GM12878 (cell line): ENCODE results near the gene CACTIN. TPM values are rescaled to one million over a fixed set of nuclear protein-coding genes. Genes with fewer than 3 reads are reported as not detected.

Experiments
- ATAC-seq: fragments of 200-7000 bp; cut with Tn5 transposase; 3 replicates; pipeline ENCODE4 v1.9.1; 2020; ENCODE audit warnings: mild to moderate bottlenecking, moderate library complexity
- BruUV-seq: library from RNA; stranded (reverse); fragments of 400-500 nt; replicated peaks from 2 replicates; lab custom pipeline; 2021; lab: Mats Ljungman, UMichigan
- CTCF ChIA-PET: fragments of 300-600 bp; sonication (Branson Sonifier 250); formaldehyde crosslinking; extraction: SDS; loops from one replicate; lab custom pipeline; 2021; ENCODE audit warnings: inconsistent platforms; lab: Yijun Ruan, JAX
- POLR2A ChIA-PET: fragments of 350-600 bp; formaldehyde crosslinking; extraction: SDS; loops from one replicate; lab custom pipeline; 2021; ENCODE audit warnings: inconsistent platforms; lab: Charles Lee
- RAD21 ChIA-PET: fragments of 300-600 bp; sonication (Branson Sonifier 250); formaldehyde crosslinking; loops from one replicate; lab custom pipeline; 2023; ENCODE audit warnings: antibody characterized with exemption; ENCODE audit not compliant: unreplicated experiment; lab: Charles Lee
- SMC1A ChIA-PET: fragments of 300-600 bp; sonication (Branson Sonifier 250); formaldehyde crosslinking; loops from one replicate; lab custom pipeline; 2023; ENCODE audit not compliant: unreplicated experiment, uncharacterized antibody; lab: Charles Lee
- DNase-seq: peaks from one replicate; pipeline ENCODE4 v3.0.0-alpha.2; 2011; ENCODE audit warnings: low read depth, low spot score
- FAIRE-seq: peaks from 3 replicates; lab custom pipeline; 2011; peaks lifted over from hg19 to GRCh38; lab: Jason Lieb, UNC
- H2AFZ ChIP-seq: 2 replicates; pipeline ENCODE4 v1.6.0; 2011; ENCODE audit warnings: low read depth, low read length, control low read depth; ENCODE audit not compliant: control insufficient read depth
- H3K27ac ChIP-seq: 2 replicates; pipeline ENCODE4 v1.5.1; 2011; ENCODE audit warnings: control low read depth; ENCODE audit not compliant: control insufficient read depth, insufficient read depth
- H3K27me3 ChIP-seq, 2 experiments: replicated peaks in 1 of 2; 2 replicates each; pipeline versions ENCODE4 v1.6.0 to v1.6.1; 2011; ENCODE audit warnings: low read length in 1 of 2; ENCODE audit not compliant: control insufficient read depth in 2 of 2, insufficient read depth in 2 of 2
- H3K36me3 ChIP-seq, 2 experiments: 2 replicates each; pipeline ENCODE4 v1.5.1; 2011; ENCODE audit warnings: low read length in 1 of 2; ENCODE audit not compliant: control insufficient read depth in 2 of 2, insufficient read depth in 2 of 2
- H3K4me1 ChIP-seq: 2 replicates; pipeline ENCODE4 v1.6.1; 2011; ENCODE audit warnings: mild to moderate bottlenecking, low read length, moderate library complexity, mixed read lengths; ENCODE audit not compliant: control insufficient read depth, insufficient read depth
- H3K4me2 ChIP-seq: 2 replicates; pipeline ENCODE4 v1.6.0; 2011; ENCODE audit warnings: control low read depth; ENCODE audit not compliant: control insufficient read depth, insufficient read depth
- H3K4me3 ChIP-seq: fragments of 200-600 bp; sonication (generic); 2 replicates; pipeline ENCODE4 v1.5.1; 2016
- H3K79me2 ChIP-seq: 2 replicates; pipeline ENCODE4 v1.6.0; 2011; ENCODE audit warnings: low read length; ENCODE audit not compliant: control insufficient read depth, insufficient read depth
- H3K9ac ChIP-seq: 2 replicates; pipeline ENCODE4 v1.8.0; 2011; ENCODE audit warnings: low read length, control low read depth, mixed read lengths; ENCODE audit not compliant: control insufficient read depth, insufficient read depth
- H3K9me3 ChIP-seq: replicated peaks from 3 replicates; pipeline ENCODE4 v1.5.1; 2011; ENCODE audit warnings: mild to moderate bottlenecking, low read length; ENCODE audit not compliant: control insufficient read depth, insufficient read depth
- H4K20me1 ChIP-seq: 2 replicates; pipeline ENCODE4 v1.6.0; 2011; ENCODE audit not compliant: control insufficient read depth, insufficient read depth
- CHD2 ChIP-seq: IDR thresholded peaks from 2 replicates; pipeline ENCODE4 v1.6.1; 2011; ENCODE audit warnings: low read depth, low read length, improper control_type of control experiment, borderline replicate concordance
- EED ChIP-seq: sonication (generic); IDR thresholded peaks from 2 replicates; pipeline ENCODE4 v1.6.1; 2016; ENCODE audit warnings: antibody characterized with exemption, low read depth
- KAT2A ChIP-seq: conservative IDR thresholded peaks from 2 replicates; pipeline ENCODE4 v1.6.1; 2011; ENCODE audit warnings: low read depth, low read length; ENCODE audit not compliant: control insufficient read depth
- NFIC ChIP-seq: IDR thresholded peaks from 2 replicates; pipeline ENCODE4 v1.6.1; 2012; ENCODE audit warnings: low read depth, mild to moderate bottlenecking, inconsistent platforms, low read length, moderate library complexity
- PAX5 ChIP-seq: IDR thresholded peaks from 2 replicates; pipeline ENCODE4 v1.6.1; 2011; ENCODE audit warnings: low read depth, low read length, borderline replicate concordance
- PML ChIP-seq: IDR thresholded peaks from 2 replicates; pipeline ENCODE4 v1.6.1; 2012; ENCODE audit warnings: low read length, inconsistent platforms
- RAD51 ChIP-seq: fragments of 450-650 bp; IDR thresholded peaks from 2 replicates; pipeline ENCODE4 v1.6.1; 2016; ENCODE audit warnings: moderate library complexity, mild to moderate bottlenecking, inconsistent platforms
- SMARCA5 ChIP-seq: fragments of 450-650 bp; IDR thresholded peaks from 2 replicates; pipeline ENCODE4 v1.6.1; 2017; ENCODE audit warnings: mild to moderate bottlenecking
- SUPT20H ChIP-seq: IDR thresholded peaks from 2 replicates; pipeline ENCODE4 v1.6.1; 2011; ENCODE audit warnings: low read depth, mild to moderate bottlenecking, low read length, moderate library complexity, borderline replicate concordance; ENCODE audit not compliant: control insufficient read depth
- WGBS: methylation state at CpG from one replicate; pipeline ENCODE4 v1.1.6; 2016; ENCODE audit warnings: low lambda C conversion rate; ENCODE audit not compliant: insufficient replicate concordance, insufficient coverage; ENCODE audit errors: missing lambda C conversion rate; 5-methylcytosine and 5-hydroxymethylcytosine counted together
- in situ Hi-C: fragments of 300-500 bp; cut with MboI; formaldehyde crosslinking; loops from 9 replicates; pipeline ENCODE4 v1.14.3; 2018; ENCODE audit warnings: mixed read lengths
- intact Hi-C: fragments of 100-400 bp; cut with micrococcal nuclease; formaldehyde crosslinking; loops from one replicate; pipeline ENCODE4 v1.14.2; 2022; ENCODE audit not compliant: unreplicated experiment
- polyA plus RNA-seq, 11 experiments: library from polyadenylated mRNA; depleted of rRNA in 4 of 11; unstranded in 6 of 11; stranded (reverse) in 5 of 11; fragments of >200 nt; fragmentation: Nextera tagmentation in 4 of 11; fragmentation: Illumina TruSeq in 1 of 11; extraction: Ambion mirVana in 4 of 11; extraction: Trizol in 1 of 11; gene quantifications; 1 replicate in 1 of 11; 2 replicates in 10 of 11; pipeline versions ENCODE4 v1.2.1 to v1.2.3, GENCODE V29; 2011 to 2016; ENCODE audit warnings: inconsistent platforms in 2 of 11, missing spikeins in 2 of 11, low read depth in 1 of 11
- total RNA-seq, 4 experiments: library from RNA; depleted of rRNA in 3 of 4; stranded (reverse); fragments of >200 nt in 3 of 4; fragmentation: Illumina TruSeq in 1 of 4; extraction: Trizol in 1 of 4; gene quantifications; 2 replicates each; pipeline versions ENCODE4 v1.2.1 to v1.2.3, GENCODE V29; 2013 to 2021
- TF ChIP-seq, protein P1 (sequence below): fragments of 450-650 bp; IDR thresholded peaks from 2 replicates; pipeline ENCODE4 v1.6.1; 2016; ENCODE audit warnings: mild to moderate bottlenecking, moderate library complexity, borderline replicate concordance
- TF ChIP-seq, protein P2 (sequence below): IDR thresholded peaks from 2 replicates; pipeline ENCODE4 v1.6.1; 2012; ENCODE audit warnings: improper control_type of control experiment, low read depth, low read length; ENCODE audit not compliant: insufficient replicate concordance
- TF ChIP-seq, protein P3 (sequence below): IDR thresholded peaks from 2 replicates; pipeline ENCODE4 v1.6.1; 2011; ENCODE audit warnings: borderline replicate concordance, low read depth, mild to moderate bottlenecking, moderate library complexity, low read length; ENCODE audit not compliant: insufficient read depth, poor library complexity, severe bottlenecking
- TF ChIP-seq, protein P4 (sequence below): IDR thresholded peaks from 2 replicates; pipeline ENCODE4 v1.6.1; 2011; ENCODE audit warnings: low read depth, mild to moderate bottlenecking, low read length, moderate library complexity, borderline replicate concordance; ENCODE audit errors: extremely low read depth

CACTIN gene
- total and polyA plus RNA-seq, 10 of the 15 experiments (the other 5 are each of a cell fraction or from before 2014, with no cell fraction given), result 0.40 to 31.4 (median 12.5) TPM

DNA sequence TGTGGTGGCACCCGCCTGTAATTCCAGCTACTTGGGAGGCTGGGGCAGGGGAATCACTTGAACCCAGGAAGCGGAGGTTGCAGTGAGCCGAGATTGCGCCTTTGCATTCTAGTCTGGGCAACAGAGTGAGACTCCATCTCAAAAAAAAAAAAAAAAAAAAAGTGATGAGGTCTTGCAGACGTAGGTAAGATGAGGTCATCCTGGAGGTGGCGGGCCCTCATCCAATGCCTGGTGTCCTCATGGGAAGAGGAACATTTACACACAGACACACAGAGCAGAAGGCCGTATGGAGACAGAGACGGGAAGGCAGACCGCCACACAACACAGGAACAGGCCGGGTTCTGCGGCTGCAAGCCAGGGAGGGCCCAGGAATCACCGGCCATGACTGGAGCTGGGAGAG, 4.4 kb downstream of the CACTIN start:
- DNase-seq (no peak), ATAC-seq (no peak), FAIRE-seq (no peak)
- Histone ChIP-seq H3K4me1 (peaks cover 5% of the 10 kb centered on the region), H2AFZ (no peak overlapping the region), H3K27me3 (no peaks in the 10 kb centered on the region), H3K36me3 (peaks cover 0 to 11% of the 10 kb centered on the region in 2 experiments; a peak in 3 of 4 replicates), H3K9ac (no peak overlapping the region), H4K20me1 (no peaks in the 10 kb centered on the region), H3K79me2 (peaks cover 21% of the 10 kb centered on the region), H3K9me3 (no peaks in the 10 kb centered on the region), H3K27ac (no peak overlapping the region), H3K4me2 (no peak overlapping the region), H3K4me3 (no peak overlapping the region)
- ChIA-PET SMC1A (no interaction called here), CTCF (interaction anchor here (1.2 kb wide), 1 partner anchor 30 kb away, joined by 3 read pairs; no protein-coding TSS in a partner anchor), RAD21 (no interaction called here), POLR2A (no interaction called here)
- intact Hi-C loops (no loop called here), in situ Hi-C loops (no loop called here)
- WGBS, result 72% methylated on average over 12 of the region's 12 CpGs
- no TSS peak for BruUV-seq
- TF ChIP-seq, protein P1, sequence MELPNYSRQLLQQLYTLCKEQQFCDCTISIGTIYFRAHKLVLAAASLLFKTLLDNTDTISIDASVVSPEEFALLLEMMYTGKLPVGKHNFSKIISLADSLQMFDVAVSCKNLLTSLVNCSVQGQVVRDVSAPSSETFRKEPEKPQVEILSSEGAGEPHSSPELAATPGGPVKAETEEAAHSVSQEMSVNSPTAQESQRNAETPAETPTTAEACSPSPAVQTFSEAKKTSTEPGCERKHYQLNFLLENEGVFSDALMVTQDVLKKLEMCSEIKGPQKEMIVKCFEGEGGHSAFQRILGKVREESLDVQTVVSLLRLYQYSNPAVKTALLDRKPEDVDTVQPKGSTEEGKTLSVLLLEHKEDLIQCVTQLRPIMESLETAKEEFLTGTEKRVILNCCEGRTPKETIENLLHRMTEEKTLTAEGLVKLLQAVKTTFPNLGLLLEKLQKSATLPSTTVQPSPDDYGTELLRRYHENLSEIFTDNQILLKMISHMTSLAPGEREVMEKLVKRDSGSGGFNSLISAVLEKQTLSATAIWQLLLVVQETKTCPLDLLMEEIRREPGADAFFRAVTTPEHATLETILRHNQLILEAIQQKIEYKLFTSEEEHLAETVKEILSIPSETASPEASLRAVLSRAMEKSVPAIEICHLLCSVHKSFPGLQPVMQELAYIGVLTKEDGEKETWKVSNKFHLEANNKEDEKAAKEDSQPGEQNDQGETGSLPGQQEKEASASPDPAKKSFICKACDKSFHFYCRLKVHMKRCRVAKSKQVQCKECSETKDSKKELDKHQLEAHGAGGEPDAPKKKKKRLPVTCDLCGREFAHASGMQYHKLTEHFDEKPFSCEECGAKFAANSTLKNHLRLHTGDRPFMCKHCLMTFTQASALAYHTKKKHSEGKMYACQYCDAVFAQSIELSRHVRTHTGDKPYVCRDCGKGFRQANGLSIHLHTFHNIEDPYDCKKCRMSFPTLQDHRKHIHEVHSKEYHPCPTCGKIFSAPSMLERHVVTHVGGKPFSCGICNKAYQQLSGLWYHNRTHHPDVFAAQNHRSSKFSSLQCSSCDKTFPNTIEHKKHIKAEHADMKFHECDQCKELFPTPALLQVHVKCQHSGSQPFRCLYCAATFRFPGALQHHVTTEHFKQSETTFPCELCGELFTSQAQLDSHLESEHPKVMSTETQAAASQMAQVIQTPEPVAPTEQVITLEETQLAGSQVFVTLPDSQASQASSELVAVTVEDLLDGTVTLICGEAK, result no peak
- TF ChIP-seq SMARCA5 (no peak), NFIC (no peak), KAT2A (no peak), PAX5 (no peak), CHD2 (no peak), RAD51 (no peak), EED (no peak), SUPT20H (no peak), PML (no peak)
- TF ChIP-seq, protein P2, sequence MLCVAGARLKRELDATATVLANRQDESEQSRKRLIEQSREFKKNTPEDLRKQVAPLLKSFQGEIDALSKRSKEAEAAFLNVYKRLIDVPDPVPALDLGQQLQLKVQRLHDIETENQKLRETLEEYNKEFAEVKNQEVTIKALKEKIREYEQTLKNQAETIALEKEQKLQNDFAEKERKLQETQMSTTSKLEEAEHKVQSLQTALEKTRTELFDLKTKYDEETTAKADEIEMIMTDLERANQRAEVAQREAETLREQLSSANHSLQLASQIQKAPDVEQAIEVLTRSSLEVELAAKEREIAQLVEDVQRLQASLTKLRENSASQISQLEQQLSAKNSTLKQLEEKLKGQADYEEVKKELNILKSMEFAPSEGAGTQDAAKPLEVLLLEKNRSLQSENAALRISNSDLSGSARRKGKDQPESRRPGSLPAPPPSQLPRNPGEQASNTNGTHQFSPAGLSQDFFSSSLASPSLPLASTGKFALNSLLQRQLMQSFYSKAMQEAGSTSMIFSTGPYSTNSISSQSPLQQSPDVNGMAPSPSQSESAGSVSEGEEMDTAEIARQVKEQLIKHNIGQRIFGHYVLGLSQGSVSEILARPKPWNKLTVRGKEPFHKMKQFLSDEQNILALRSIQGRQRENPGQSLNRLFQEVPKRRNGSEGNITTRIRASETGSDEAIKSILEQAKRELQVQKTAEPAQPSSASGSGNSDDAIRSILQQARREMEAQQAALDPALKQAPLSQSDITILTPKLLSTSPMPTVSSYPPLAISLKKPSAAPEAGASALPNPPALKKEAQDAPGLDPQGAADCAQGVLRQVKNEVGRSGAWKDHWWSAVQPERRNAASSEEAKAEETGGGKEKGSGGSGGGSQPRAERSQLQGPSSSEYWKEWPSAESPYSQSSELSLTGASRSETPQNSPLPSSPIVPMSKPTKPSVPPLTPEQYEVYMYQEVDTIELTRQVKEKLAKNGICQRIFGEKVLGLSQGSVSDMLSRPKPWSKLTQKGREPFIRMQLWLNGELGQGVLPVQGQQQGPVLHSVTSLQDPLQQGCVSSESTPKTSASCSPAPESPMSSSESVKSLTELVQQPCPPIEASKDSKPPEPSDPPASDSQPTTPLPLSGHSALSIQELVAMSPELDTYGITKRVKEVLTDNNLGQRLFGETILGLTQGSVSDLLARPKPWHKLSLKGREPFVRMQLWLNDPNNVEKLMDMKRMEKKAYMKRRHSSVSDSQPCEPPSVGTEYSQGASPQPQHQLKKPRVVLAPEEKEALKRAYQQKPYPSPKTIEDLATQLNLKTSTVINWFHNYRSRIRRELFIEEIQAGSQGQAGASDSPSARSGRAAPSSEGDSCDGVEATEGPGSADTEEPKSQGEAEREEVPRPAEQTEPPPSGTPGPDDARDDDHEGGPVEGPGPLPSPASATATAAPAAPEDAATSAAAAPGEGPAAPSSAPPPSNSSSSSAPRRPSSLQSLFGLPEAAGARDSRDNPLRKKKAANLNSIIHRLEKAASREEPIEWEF, result no peak
- TF ChIP-seq, protein P3, sequence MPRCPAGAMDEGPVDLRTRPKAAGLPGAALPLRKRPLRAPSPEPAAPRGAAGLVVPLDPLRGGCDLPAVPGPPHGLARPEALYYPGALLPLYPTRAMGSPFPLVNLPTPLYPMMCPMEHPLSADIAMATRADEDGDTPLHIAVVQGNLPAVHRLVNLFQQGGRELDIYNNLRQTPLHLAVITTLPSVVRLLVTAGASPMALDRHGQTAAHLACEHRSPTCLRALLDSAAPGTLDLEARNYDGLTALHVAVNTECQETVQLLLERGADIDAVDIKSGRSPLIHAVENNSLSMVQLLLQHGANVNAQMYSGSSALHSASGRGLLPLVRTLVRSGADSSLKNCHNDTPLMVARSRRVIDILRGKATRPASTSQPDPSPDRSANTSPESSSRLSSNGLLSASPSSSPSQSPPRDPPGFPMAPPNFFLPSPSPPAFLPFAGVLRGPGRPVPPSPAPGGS, result no peak
- TF ChIP-seq, protein P4, sequence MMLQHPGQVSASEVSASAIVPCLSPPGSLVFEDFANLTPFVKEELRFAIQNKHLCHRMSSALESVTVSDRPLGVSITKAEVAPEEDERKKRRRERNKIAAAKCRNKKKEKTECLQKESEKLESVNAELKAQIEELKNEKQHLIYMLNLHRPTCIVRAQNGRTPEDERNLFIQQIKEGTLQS, result no peak
